Tibial artery (tissue), 4 donors: ENCODE results near the gene FBH1.

Experiments
- DNase-seq, 2 donors: peaks; one replicate each; pipeline ENCODE4 v3.0.0-alpha.2; 2019
- H3K27ac ChIP-seq, 2 donors: fragments of 200-600 bp; sonication (generic) in 1 of 2; 1 replicate in 1 of 2; 2 replicates in 1 of 2; pipeline ENCODE4 v1.5.1; 2018 to 2019; ENCODE audit warnings: mild to moderate bottlenecking in 1 of 2
- H3K27me3 ChIP-seq, 2 donors: fragments of 200-600 bp; sonication (generic) in 1 of 2; one replicate each; pipeline versions ENCODE4 v1.5.1 to v1.6.0; 2016 to 2019
- H3K36me3 ChIP-seq, 3 donors: fragments of 200-600 bp; sonication (generic) in 2 of 3; one replicate each; pipeline ENCODE4 v1.5.1; 2016 to 2019; ENCODE audit warnings: mild to moderate bottlenecking in 2 of 3
- H3K4me1 ChIP-seq, 4 donors: fragments of 200-600 bp; sonication (generic) in 2 of 4; 1 replicate in 3 of 4; 2 replicates in 1 of 4; pipeline ENCODE4 v1.5.1; 2016 to 2019
- H3K4me3 ChIP-seq, 2 donors: fragments of 200-600 bp; sonication (generic) in 1 of 2; 1 replicate in 1 of 2; 2 replicates in 1 of 2; pipeline ENCODE4 v1.5.1; 2018 to 2019; ENCODE audit warnings: mild to moderate bottlenecking in 2 of 2
- H3K9me3 ChIP-seq, 3 donors: fragments of 200-600 bp; sonication (generic) in 1 of 3; one replicate each; pipeline ENCODE4 v1.5.1; 2016 to 2019
- CTCF ChIP-seq, 2 experiments: fragments of 200-600 bp in 1 of 2; fragments of 450-650 bp in 1 of 2; IDR thresholded peaks; one replicate each; pipeline ENCODE4 v1.5.1; 2017 to 2019; ENCODE audit warnings: antibody characterized with exemption in 2 of 2, mild to moderate bottlenecking in 1 of 2, moderate library complexity in 1 of 2
- intact Hi-C: fragments of 100-400 bp; cut with DNase I; formaldehyde crosslinking; loops from one replicate; pipeline ENCODE4 v1.15.0; 2023; ENCODE audit warnings: low total_unique reads

FBH1 gene

GRCh38 chr10:5894873-5895272 lies 4.8 kb downstream of the FBH1 start:
- no peaks in the 10 kb centered on the region for H3K27me3 ChIP-seq
- DNase-seq: peak in 1 of 2 donors; percentile 32

GRCh38 chr10:5895365-5895764 lies 5.3 kb downstream of the FBH1 start:
- DNase-seq: no peak
- H3K27ac ChIP-seq: no peak overlapping the region
- peaks cover 7 to 37% (median 21%) of the 10 kb centered on the region in 3 donors for H3K36me3 ChIP-seq
- H3K4me3 ChIP-seq: no peak overlapping the region
- intact Hi-C loops: no loop called here
- peaks cover 0 to 23% (median 14%) of the 10 kb centered on the region in 4 donors for H3K4me1 ChIP-seq
- no peak for TF ChIP-seq CTCF (IDR thresholded peaks at IDR 0.05)
- no peaks in the 10 kb centered on the region for H3K27me3 ChIP-seq
- no peaks in the 10 kb centered on the region for H3K9me3 ChIP-seq

More at GRCh38 chr10:5894873-5895272, 4.8 kb downstream of the FBH1 start:
- Histone ChIP-seq H3K4me3 (no peak overlapping the region), H3K27ac (no peak overlapping the region), H3K36me3 (peaks cover 7 to 37% (median 21%) of the 10 kb centered on the region in 3 donors), H3K4me1 (peaks cover 0 to 23% (median 14%) of the 10 kb centered on the region in 4 donors), H3K9me3 (no peaks in the 10 kb centered on the region)
- TF ChIP-seq CTCF (IDR thresholded peaks at IDR 0.05): no peak
- intact Hi-C loops: no loop called here

GRCh38 chr10:5895804-5896203 lies 5.8 kb downstream of the FBH1 start:
- Histone ChIP-seq H3K4me3 (no peak overlapping the region), H3K36me3 (peaks cover 7 to 37% (median 21%) of the 10 kb centered on the region in 3 donors), H3K27me3 (no peaks in the 10 kb centered on the region), H3K9me3 (no peaks in the 10 kb centered on the region), H3K4me1 (peaks cover 0 to 21% (median 12%) of the 10 kb centered on the region in 4 donors), H3K27ac (no peak overlapping the region)
- peak in 1 of 2 donors; percentile 29 for DNase-seq
- no peak for TF ChIP-seq CTCF (IDR thresholded peaks at IDR 0.05)
- intact Hi-C loops: no loop called here

- DNase-seq: peak in 1 of 2 donors; percentile 16
- no peak for TF ChIP-seq CTCF (IDR thresholded peaks at IDR 0.05)
Observed at GRCh38 chr10:5896208-5897052, 6.4 kb downstream of the FBH1 start.

GRCh38 chr10:5897053-5897340 lies 7.0 kb downstream of the FBH1 start:
- intact Hi-C loops: no loop called here
- Histone ChIP-seq H3K4me3 (no peak overlapping the region), H3K27ac (no peak overlapping the region), H3K9me3 (no peaks in the 10 kb centered on the region), H3K27me3 (no peaks in the 10 kb centered on the region), H3K36me3 (peaks cover 7 to 37% (median 21%) of the 10 kb centered on the region in 3 donors), H3K4me1 (peaks cover 0 to 11% (median 3%) of the 10 kb centered on the region in 4 donors)
- DNase-seq: no peak
- no peak for TF ChIP-seq CTCF (IDR thresholded peaks at IDR 0.05)

More at GRCh38 chr10:5896208-5897052, 6.4 kb downstream of the FBH1 start:
- Histone ChIP-seq H3K36me3 (peaks cover 7 to 37% (median 21%) of the 10 kb centered on the region in 3 donors), H3K27ac (no peak overlapping the region), H3K4me1 (peaks cover 0 to 15% (median 6%) of the 10 kb centered on the region in 4 donors), H3K9me3 (no peaks in the 10 kb centered on the region), H3K27me3 (no peaks in the 10 kb centered on the region), H3K4me3 (no peak overlapping the region)
- intact Hi-C loops: no loop called here
